Neural crest cell (in vitro differentiated cells): ENCODE measurements around the gene DNAH1. TPM values are rescaled to one million over a fixed set of nuclear protein-coding genes. Genes with fewer than 3 reads are reported as not detected.
"Not testable (repeated sequence)": the region's sequence is repeated elsewhere in the genome, so short reads cannot be mapped to it uniquely, and the experiment has no call there.

Source experiments
- DNase-seq: peaks from one replicate; pipeline ENCODE4 v3.0.0; 2021; ENCODE audit warnings: low read depth, mixed read lengths, low spot score
- H3K27ac Mint-ChIP-seq: one replicate; pipeline ENCODE4 v1.8.0; 2021; ENCODE audit warnings: mild to moderate bottlenecking, mixed read lengths; ENCODE audit not compliant: unreplicated experiment
- H3K27me3 Mint-ChIP-seq: 2 replicates; pipeline ENCODE4 v1.8.0; 2021; ENCODE audit warnings: low read depth, mild to moderate bottlenecking, mixed read lengths
- H3K36me3 Mint-ChIP-seq: 2 replicates; pipeline ENCODE4 v1.8.0; 2021; ENCODE audit warnings: low read depth, mild to moderate bottlenecking, mixed read lengths
- H3K4me1 Mint-ChIP-seq: 2 replicates; pipeline ENCODE4 v1.8.0; 2021; ENCODE audit warnings: mixed read lengths
- H3K4me3 Mint-ChIP-seq: one replicate; pipeline ENCODE4 v1.8.0; 2021; ENCODE audit warnings: mild to moderate bottlenecking, mixed read lengths
- H3K9me3 Mint-ChIP-seq: 2 replicates; pipeline ENCODE4 v1.8.0; 2021; ENCODE audit warnings: mixed read lengths
- CTCF ChIP-seq: fragments of 200-600 bp; sonication (generic); conservative IDR thresholded peaks from 2 replicates; pipeline ENCODE4 v1.5.0; 2021; ENCODE audit warnings: antibody characterized with exemption, mild to moderate bottlenecking
- total RNA-seq: library from RNA; stranded (reverse); gene quantifications from 2 replicates; pipeline ENCODE4 v1.2.1, GENCODE V29; 2021

DNAH1 gene
- total RNA-seq, 1 donor from 2014 or later, result 3.2 TPM

GRCh38 chr3:52330194-52330805 lies 14.2 kb downstream of the DNAH1 start:
- Mint-ChIP-seq H3K9me3 (no peaks in the 10 kb centered on the region), H3K27ac (peak overlapping the region; percentile 23), H3K36me3 (no peaks in the 10 kb centered on the region), H3K27me3 (no peaks in the 10 kb centered on the region), H3K4me1 (no peaks in the 10 kb centered on the region), H3K4me3 (no peak overlapping the region)
- no peak for TF ChIP-seq CTCF
- no peak for DNase-seq

GRCh38 chr3:52331091-52331490 lies 15.0 kb downstream of the DNAH1 start:
- Mint-ChIP-seq H3K9me3 (no peaks in the 10 kb centered on the region), H3K36me3 (no peaks in the 10 kb centered on the region), H3K4me3 (no peak overlapping the region), H3K4me1 (no peaks in the 10 kb centered on the region), H3K27ac (no peak overlapping the region), H3K27me3 (no peaks in the 10 kb centered on the region)
- TF ChIP-seq CTCF, result no peak
- DNase-seq, result no peak

GRCh38 chr3:52331906-52332305 lies 15.8 kb downstream of the DNAH1 start:
- no peaks in the 10 kb centered on the region for H3K9me3 Mint-ChIP-seq
- TF ChIP-seq CTCF, result no peak
- H3K4me3 Mint-ChIP-seq, result no peak overlapping the region
- no peak for DNase-seq
- H3K27ac Mint-ChIP-seq, result no peak overlapping the region
- H3K4me1 Mint-ChIP-seq, result no peaks in the 10 kb centered on the region
- no peaks in the 10 kb centered on the region for H3K36me3 Mint-ChIP-seq
- H3K27me3 Mint-ChIP-seq, result no peaks in the 10 kb centered on the region

GRCh38 chr3:52333869-52334557 lies 17.9 kb downstream of the DNAH1 start:
- Mint-ChIP-seq H3K27ac (no peak overlapping the region), H3K9me3 (no peaks in the 10 kb centered on the region), H3K27me3 (no peaks in the 10 kb centered on the region), H3K4me1 (no peaks in the 10 kb centered on the region), H3K4me3 (no peak overlapping the region), H3K36me3 (no peaks in the 10 kb centered on the region)
- no peak for DNase-seq
- no peak for TF ChIP-seq CTCF

DNA sequence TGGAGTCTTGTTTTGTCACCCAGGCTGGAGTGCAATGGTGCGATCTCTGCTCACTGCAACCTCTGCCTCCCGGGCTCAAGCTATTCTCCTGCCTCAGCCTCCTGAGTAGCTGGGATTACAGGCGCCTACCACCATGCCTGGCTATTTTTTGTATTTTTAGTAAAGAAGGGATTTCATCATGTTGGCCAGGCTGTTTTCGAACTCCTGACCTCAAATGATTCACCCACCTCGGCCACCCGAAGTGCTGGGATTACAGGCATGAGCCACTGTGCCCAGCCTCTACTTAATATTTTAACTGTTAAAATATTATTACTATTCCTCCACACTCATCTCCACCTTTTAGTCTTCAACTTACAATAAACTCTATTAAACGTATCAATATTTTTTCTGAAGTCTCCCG lies 22.0 kb downstream of the DNAH1 start:
- not testable (repeated sequence) for H3K36me3 Mint-ChIP-seq, H3K27ac Mint-ChIP-seq, H3K4me3 Mint-ChIP-seq, H3K27me3 Mint-ChIP-seq, H3K4me1 Mint-ChIP-seq, H3K9me3 Mint-ChIP-seq, DNase-seq

DNA sequence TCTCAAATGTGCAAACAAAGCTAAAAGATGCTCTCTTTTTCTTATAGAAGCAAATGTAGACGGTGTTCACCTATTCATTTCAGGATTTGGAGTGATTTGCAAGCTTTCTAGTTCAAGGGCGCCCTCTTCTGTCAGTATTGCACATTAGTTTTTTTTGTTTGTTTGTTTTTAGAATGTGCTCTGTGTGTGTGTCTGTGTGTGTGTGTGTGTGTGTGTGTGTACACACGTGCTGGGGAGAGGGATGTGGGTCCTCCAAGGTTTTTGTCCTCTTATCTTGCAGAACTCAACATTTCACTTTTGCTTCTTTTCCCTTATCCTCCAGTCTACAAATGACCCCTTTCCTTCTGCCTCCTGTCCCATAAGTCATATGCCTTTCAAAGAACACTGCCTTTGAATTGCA lies 23.5 kb downstream of the DNAH1 start:
- peak; percentile 91 for TF ChIP-seq CTCF
- Mint-ChIP-seq H3K4me3 (no peak overlapping the region), H3K36me3 (no peaks in the 10 kb centered on the region), H3K4me1 (peaks cover 4% of the 10 kb centered on the region), H3K27ac (no peak overlapping the region), H3K27me3 (no peaks in the 10 kb centered on the region), H3K9me3 (no peaks in the 10 kb centered on the region)
- peak; percentile 59 for DNase-seq
